PC-3 (cell line): ENCODE data around the gene SCRN3. TPM values are rescaled to one million over a fixed set of nuclear protein-coding genes. Genes with fewer than 3 reads are reported as not detected.

Experiments used
- ATAC-seq: fragments of 200-7000 bp; cut with Tn5 transposase; 2 replicates; pipeline ENCODE4 v1.9.1; 2020; ENCODE audit warnings: mild to moderate bottlenecking, moderate library complexity
- BruUV-seq: library from RNA; stranded (reverse); fragments of 400-500 nt; replicated peaks from 2 replicates; lab custom pipeline; 2021; lab: Mats Ljungman, UMichigan
- CTCF ChIA-PET: fragments of 300-600 bp; sonication (Branson Sonifier 250); formaldehyde crosslinking; loops from one replicate; lab custom pipeline; 2022; ENCODE audit warnings: antibody characterized with exemption; lab: Charles Lee
- POLR2A ChIA-PET: fragments of 300-600 bp; sonication (Branson Sonifier 250); formaldehyde crosslinking; loops from one replicate; lab custom pipeline; 2022; ENCODE audit warnings: antibody characterized with exemption; ENCODE audit not compliant: unreplicated experiment; lab: Charles Lee
- DNase-seq: peaks from one replicate; pipeline ENCODE4 v3.0.0-alpha.2; 2015
- H2AFZ ChIP-seq: fragments of 300-600 bp; sonication (generic); 2 replicates; pipeline ENCODE4 v1.6.0; 2016; ENCODE audit warnings: antibody characterized with exemption, low read length
- H3F3A ChIP-seq: fragments of 300-600 bp; sonication (generic); one replicate; pipeline ENCODE4 v1.6.0; 2017; ENCODE audit warnings: antibody characterized with exemption, low read length, control low read depth, mild to moderate bottlenecking; ENCODE audit not compliant: unreplicated experiment
- H3K27ac ChIP-seq: fragments of 300-600 bp; sonication (generic); 2 replicates; pipeline ENCODE4 v1.5.1; 2016; ENCODE audit warnings: mild to moderate bottlenecking, low read length
- H3K27me3 ChIP-seq: fragments of 300-600 bp; sonication (generic); 2 replicates; pipeline ENCODE4 v1.6.1; 2016; ENCODE audit warnings: low read length, mixed read lengths
- H3K36me3 ChIP-seq: fragments of 300-600 bp; sonication (generic); 2 replicates; pipeline ENCODE4 v1.6.1; 2016; ENCODE audit warnings: low read depth, mixed run types, low read length, mixed read lengths
- H3K4me1 ChIP-seq: fragments of 300-600 bp; sonication (generic); 2 replicates; pipeline ENCODE4 v1.5.1; 2016; ENCODE audit warnings: low read length; ENCODE audit not compliant: insufficient read depth
- H3K4me2 ChIP-seq: fragments of 300-600 bp; sonication (generic); 2 replicates; pipeline ENCODE4 v1.6.0; 2016; ENCODE audit warnings: low read length
- H3K4me3 ChIP-seq: fragments of 300-600 bp; sonication (generic); 2 replicates; pipeline ENCODE4 v1.5.1; 2016; ENCODE audit warnings: mild to moderate bottlenecking, low read length, mixed read lengths
- H3K79me2 ChIP-seq: fragments of 300-600 bp; sonication (generic); 2 replicates; pipeline ENCODE4 v1.6.1; 2017; ENCODE audit warnings: low read length, mixed read lengths
- H3K9ac ChIP-seq: fragments of 300-600 bp; sonication (generic); 2 replicates; pipeline ENCODE4 v1.6.0; 2016; ENCODE audit warnings: mild to moderate bottlenecking, low read length
- H3K9me2 ChIP-seq: fragments of 300-600 bp; sonication (generic); replicated peaks from 2 replicates; pipeline ENCODE4 v1.6.1; 2016; ENCODE audit warnings: mixed run types, low read length, mixed read lengths
- H3K9me3 ChIP-seq: fragments of 300-600 bp; sonication (generic); 2 replicates; pipeline ENCODE4 v1.6.1; 2016; ENCODE audit warnings: low read length, mixed read lengths
- H4K20me1 ChIP-seq: fragments of 300-600 bp; sonication (generic); 2 replicates; pipeline ENCODE4 v1.6.1; 2016; ENCODE audit warnings: low read length, mixed read lengths
- EZH2 ChIP-seq: fragments of 300-600 bp; sonication (generic); IDR thresholded peaks from one replicate; pipeline ENCODE4 v1.6.1; 2017; ENCODE audit warnings: antibody characterized with exemption, mild to moderate bottlenecking, low read length; ENCODE audit not compliant: unreplicated experiment
- EZH2phosphoT487 ChIP-seq: fragments of 300-600 bp; sonication (generic); IDR thresholded peaks from 2 replicates; pipeline ENCODE4 v1.6.1; 2018; ENCODE audit warnings: mild to moderate bottlenecking, antibody characterized with exemption, low read length, borderline replicate concordance
- intact Hi-C: fragments of 100-400 bp; cut with micrococcal nuclease; formaldehyde crosslinking; loops from 2 replicates; pipeline ENCODE4 v1.9.0; 2023
- total RNA-seq: library from RNA; depleted of rRNA; stranded (reverse); fragments of >200 nt; gene quantifications from 2 replicates; pipeline ENCODE4 v1.2.3, GENCODE V29; 2014
- TF ChIP-seq, protein P1 (sequence below): fragments of 300-600 bp; sonication (generic); conservative IDR thresholded peaks from 2 replicates; pipeline ENCODE4 v1.5.1; 2017; ENCODE audit warnings: antibody characterized with exemption, low read depth, mild to moderate bottlenecking, low read length

The SCRN3 gene
- total RNA-seq, 1 experiment from 2014 or later = 26.6 TPM

GRCh38 chr2:174461221-174461620, 65.7 kb downstream of the SCRN3 start:
- no peaks in the 10 kb centered on the region for H3K9me3 ChIP-seq
- H3F3A ChIP-seq = no peaks in the 10 kb centered on the region
- no peak overlapping the region for H3K9ac ChIP-seq
- H3K4me2 ChIP-seq = no peak overlapping the region
- TF ChIP-seq, protein P1, sequence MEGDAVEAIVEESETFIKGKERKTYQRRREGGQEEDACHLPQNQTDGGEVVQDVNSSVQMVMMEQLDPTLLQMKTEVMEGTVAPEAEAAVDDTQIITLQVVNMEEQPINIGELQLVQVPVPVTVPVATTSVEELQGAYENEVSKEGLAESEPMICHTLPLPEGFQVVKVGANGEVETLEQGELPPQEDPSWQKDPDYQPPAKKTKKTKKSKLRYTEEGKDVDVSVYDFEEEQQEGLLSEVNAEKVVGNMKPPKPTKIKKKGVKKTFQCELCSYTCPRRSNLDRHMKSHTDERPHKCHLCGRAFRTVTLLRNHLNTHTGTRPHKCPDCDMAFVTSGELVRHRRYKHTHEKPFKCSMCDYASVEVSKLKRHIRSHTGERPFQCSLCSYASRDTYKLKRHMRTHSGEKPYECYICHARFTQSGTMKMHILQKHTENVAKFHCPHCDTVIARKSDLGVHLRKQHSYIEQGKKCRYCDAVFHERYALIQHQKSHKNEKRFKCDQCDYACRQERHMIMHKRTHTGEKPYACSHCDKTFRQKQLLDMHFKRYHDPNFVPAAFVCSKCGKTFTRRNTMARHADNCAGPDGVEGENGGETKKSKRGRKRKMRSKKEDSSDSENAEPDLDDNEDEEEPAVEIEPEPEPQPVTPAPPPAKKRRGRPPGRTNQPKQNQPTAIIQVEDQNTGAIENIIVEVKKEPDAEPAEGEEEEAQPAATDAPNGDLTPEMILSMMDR = no peak
- TF ChIP-seq EZH2 (no peak), EZH2phosphoT487 (no peak)
- H3K79me2 ChIP-seq = no peaks in the 10 kb centered on the region
- ChIA-PET POLR2A (no interaction called here), CTCF (interaction anchor here (0.5 to 0.7 kb wide), 2 partner anchors 18 to 60 kb away, joined by 4 to 5 read pairs; no protein-coding TSS in a partner anchor)
- no peaks in the 10 kb centered on the region for H3K4me1 ChIP-seq
- H2AFZ ChIP-seq = no peak overlapping the region
- H4K20me1 ChIP-seq = no peaks in the 10 kb centered on the region
- no peaks in the 10 kb centered on the region for H3K9me2 ChIP-seq
- H3K4me3 ChIP-seq = no peak overlapping the region
- intact Hi-C loops = no loop called here
- no peaks in the 10 kb centered on the region for H3K36me3 ChIP-seq
- no peak for ATAC-seq
- DNase-seq = no peak
- no peaks in the 10 kb centered on the region for H3K27me3 ChIP-seq
- BruUV-seq = no TSS peak
- no peak overlapping the region for H3K27ac ChIP-seq

DNA sequence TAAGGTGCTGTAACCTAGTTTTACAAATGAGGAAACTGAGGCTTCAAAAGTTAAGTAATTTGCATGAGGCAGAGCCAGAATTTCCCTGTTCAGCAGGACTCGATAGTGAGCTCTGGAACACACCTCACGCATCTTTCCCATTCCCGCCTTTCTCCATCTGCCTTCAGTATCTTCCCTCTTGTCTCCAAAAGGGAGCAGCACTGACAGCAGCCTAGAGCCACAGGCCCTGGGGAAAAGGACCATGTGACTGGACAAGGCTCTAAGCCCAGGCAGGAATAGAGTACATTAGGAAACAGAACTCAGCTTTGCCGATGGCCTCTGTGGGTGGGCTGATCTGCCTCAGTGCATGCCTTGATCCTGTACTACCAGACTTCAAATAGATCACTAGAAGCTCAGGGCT, 69.8 kb downstream of the SCRN3 start:
- no peak for ATAC-seq
- Histone ChIP-seq H4K20me1 (no peaks in the 10 kb centered on the region), H3K79me2 (no peaks in the 10 kb centered on the region), H3K4me3 (no peak overlapping the region), H3K27me3 (no peaks in the 10 kb centered on the region), H2AFZ (no peak overlapping the region), H3K9ac (no peak overlapping the region), H3K27ac (no peak overlapping the region), H3K4me2 (no peak overlapping the region), H3K9me2 (no peaks in the 10 kb centered on the region), H3K36me3 (no peaks in the 10 kb centered on the region), H3K9me3 (no peaks in the 10 kb centered on the region), H3K4me1 (no peaks in the 10 kb centered on the region), H3F3A (no peaks in the 10 kb centered on the region)
- BruUV-seq = no TSS peak
- no peak for TF ChIP-seq EZH2
- TF ChIP-seq EZH2phosphoT487 = no peak
- TF ChIP-seq, protein P1 = peak; percentile 13; the same call in 1 of the 2 replicates
- POLR2A ChIA-PET = no interaction called here
- intact Hi-C loops = no loop called here
- DNase-seq = no peak
- CTCF ChIA-PET = interaction anchor here (0.6 kb wide), 1 partner anchor 233 kb away, joined by 3 read pairs; no protein-coding TSS in a partner anchor

GRCh38 chr2:174473796-174474195, 78.3 kb downstream of the SCRN3 start:
- no peaks in the 10 kb centered on the region for H3K27me3 ChIP-seq

More at GRCh38 chr2:174473796-174474195, 78.3 kb downstream of the SCRN3 start:
- no peak overlapping the region for H2AFZ ChIP-seq
- no peak overlapping the region for H3K4me3 ChIP-seq
- no peaks in the 10 kb centered on the region for H4K20me1 ChIP-seq
- POLR2A ChIA-PET = interaction anchor here (0.5 kb wide), 1 partner anchor 11 kb away, joined by 3 read pairs; no protein-coding TSS in a partner anchor
- H3K36me3 ChIP-seq = no peaks in the 10 kb centered on the region
- no peaks in the 10 kb centered on the region for H3K9me3 ChIP-seq
- no peaks in the 10 kb centered on the region for H3K4me1 ChIP-seq
- H3K9ac ChIP-seq = no peak overlapping the region
- H3K27ac ChIP-seq = no peak overlapping the region
- no peaks in the 10 kb centered on the region for H3K9me2 ChIP-seq
- ATAC-seq = no peak
- intact Hi-C loops = no loop called here
- no TSS peak for BruUV-seq
- CTCF ChIA-PET = no interaction called here
- no peak for TF ChIP-seq EZH2phosphoT487
- TF ChIP-seq, protein P1 = no peak
- no peak for TF ChIP-seq EZH2
- H3K4me2 ChIP-seq = no peak overlapping the region
- DNase-seq = peak; percentile 4
- H3K79me2 ChIP-seq = no peaks in the 10 kb centered on the region
- H3F3A ChIP-seq = no peaks in the 10 kb centered on the region
